Measurements from ENCODE around the gene RNF39. TPM values are rescaled to one million over a fixed set of nuclear protein-coding genes. Genes with fewer than 3 reads are reported as not detected.
A peak's percentile ranks its signal among the peaks of the same experiment; 100 is the strongest.

Gene RNF39
- not detected in 2 replicates for total RNA-seq (2013; cell fraction: nucleolus; rRNA removed)
- total RNA-seq (2014; rRNA removed) (not detected in 2 replicates), total RNA-seq (2014; rRNA removed; fragmentation: Illumina TruSeq; extraction: Trizol) (not detected in 2 replicates), total RNA-seq (2021) (not detected in 2 replicates), polyA plus RNA-seq (2011; rRNA removed) (not detected in 2 replicates), polyA plus RNA-seq (2014; fragmentation: Illumina TruSeq; extraction: Trizol) (not detected in 2 replicates), polyA plus RNA-seq (2014; fragmentation: Nextera tagmentation; extraction: Ambion mirVana) (not detected), polyA plus RNA-seq (2014; rRNA removed) (0.04 TPM in 1 of 2 replicates, not detected in the other), polyA plus RNA-seq (2016; fragmentation: Nextera tagmentation; extraction: Ambion mirVana) (under 1 TPM in 1 of 2 experiments, not detected in 1; 0.11 TPM), polyA minus RNA-seq (2011; rRNA and poly(A)+ RNA removed) (not detected in 2 replicates), Bru-seq, nascent RNA (not detected), BruChase-seq, experiment 1, labeled RNA remaining after a 6-hour chase (percentile 12 among the genes with signal in this experiment), BruChase-seq, experiment 2, labeled RNA remaining after a 2-hour chase (percentile 16 among the genes with signal in this experiment)
- polyA plus RNA-seq (2011; ENCODE audit: low read depth): 0.25 TPM
- polyA plus RNA-seq (2011; cell fraction: cytosol; rRNA removed): not detected in 2 replicates
- polyA plus RNA-seq (2011; cell fraction: nucleus; rRNA removed): not detected in 2 replicates
- 0.31 and 0.50 TPM in 2 replicates for polyA plus RNA-seq (2012)
- not detected in 2 replicates for polyA minus RNA-seq (2011; cell fraction: cytosol; rRNA and poly(A)+ RNA removed)
- polyA minus RNA-seq (2011; cell fraction: nucleus; rRNA and poly(A)+ RNA removed): not detected in 2 replicates
- long read RNA-seq, experiment 1: 0 reads
- long read RNA-seq, experiment 2: 0 reads

- no peak for DNase-seq (ENCODE audit: low read depth, low spot score)
- BruUV-seq (replicated peaks): no TSS peak
- no peak within 1 kb of the TSS for H3K27ac ChIP-seq (ENCODE audit: control insufficient read depth, insufficient read depth)
- no peaks in the 10 kb centered on the region for H3K79me2 ChIP-seq (ENCODE audit: control insufficient read depth, insufficient read depth, low read length)
- no peak for ATAC-seq
- no peaks in the 10 kb centered on the region for H3K4me1 ChIP-seq (ENCODE audit: control insufficient read depth, insufficient read depth, low read length)
- ChIA-PET POLR2A (no interaction called here), SMC1A (ENCODE audit: uncharacterized antibody, unreplicated experiment) (no interaction called here), RAD21 (ENCODE audit: unreplicated experiment) (no interaction called here), CTCF (interaction anchor here (0.7 kb wide), 1 partner anchor 28 kb away, joined by 3 read pairs; no protein-coding TSS in a partner anchor)
- 17% methylated on average over 60 of the region's 64 CpGs for WGBS (ENCODE audit: insufficient coverage, insufficient replicate concordance, low lambda C conversion rate, missing lambda C conversion rate)
- no peaks in the 10 kb centered on the region for H3K36me3 ChIP-seq (ENCODE audit: control insufficient read depth in 2 of 2, insufficient read depth in 2 of 2, low read length in 1 of 2)
- no peak within 1 kb of the TSS for H3K4me3 ChIP-seq
- no peak for TF ChIP-seq STAT1 (conservative IDR thresholded peaks at IDR 0.05)
- peak; percentile 34 for TF ChIP-seq SUZ12 (IDR thresholded peaks at IDR 0.05; ENCODE audit: unreplicated experiment)
- FAIRE-seq: no peak
- no peak within 1 kb of the TSS for H2AFZ ChIP-seq (ENCODE audit: control insufficient read depth, low read depth, low read length)
- no peaks in the 10 kb centered on the region for H4K20me1 ChIP-seq (ENCODE audit: control insufficient read depth, insufficient read depth)
- H3K9me3 ChIP-seq (replicated peaks; ENCODE audit: control insufficient read depth, insufficient read depth, low read length): no peaks in the 10 kb centered on the region
- in situ Hi-C loops (cut with MboI): no loop called here
- peaks cover 4 to 19% of the 10 kb centered on the region in 2 experiments for H3K27me3 ChIP-seq (replicated peaks in 1 of 2; ENCODE audit: control insufficient read depth in 2 of 2, insufficient read depth in 2 of 2, low read length in 1 of 2)
- intact Hi-C loops (cut with micrococcal nuclease; ENCODE audit: unreplicated experiment): no loop called here
- no peak within 1 kb of the TSS for H3K4me2 ChIP-seq (ENCODE audit: control insufficient read depth, insufficient read depth)
- H3K9ac ChIP-seq (ENCODE audit: control insufficient read depth, insufficient read depth, low read length): no peak within 1 kb of the TSS
Observed at GRCh38 chr6:30075094-30075789, at the start of gene RNF39. Gene RNF39, minus strand, starts transcription at chr6:30075769. Its CDS starts 184 bp downstream, at chr6:30075585.
